Glomerular visceral epithelial cell (primary cell): Measurements from ENCODE around the gene MTHFD2L.

Experiments
- DNase-seq: peaks from one replicate; pipeline ENCODE4 v3.0.0-alpha.2; 2016; ENCODE audit errors: extremely low spot score

MTHFD2L gene

DNA sequence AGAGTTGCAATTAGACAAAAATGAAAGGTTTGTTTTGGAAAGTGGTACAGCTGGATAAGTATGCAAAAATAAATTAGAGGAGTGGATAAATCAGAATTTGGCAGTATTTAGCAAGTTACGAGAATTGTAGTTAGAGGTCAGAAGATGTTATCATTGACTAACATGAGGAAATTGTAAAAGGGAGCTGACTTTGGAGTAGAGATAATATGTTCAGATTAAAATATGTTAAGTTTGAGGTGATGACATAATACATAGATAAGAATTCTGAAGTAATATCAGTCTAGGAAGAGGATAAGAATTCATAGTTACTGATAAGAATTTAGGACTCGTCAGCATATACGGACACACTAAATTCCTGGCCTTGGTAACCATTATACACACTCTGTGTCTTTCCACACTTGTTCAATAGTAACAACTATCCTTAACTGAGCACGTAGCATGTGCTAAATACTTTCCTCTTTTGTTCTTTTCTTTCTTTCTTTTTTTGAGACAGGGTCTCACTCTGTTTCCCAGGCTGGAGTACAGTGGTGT is 146.2 kb downstream of the MTHFD2L start:
- DNase-seq = no peak

DNA sequence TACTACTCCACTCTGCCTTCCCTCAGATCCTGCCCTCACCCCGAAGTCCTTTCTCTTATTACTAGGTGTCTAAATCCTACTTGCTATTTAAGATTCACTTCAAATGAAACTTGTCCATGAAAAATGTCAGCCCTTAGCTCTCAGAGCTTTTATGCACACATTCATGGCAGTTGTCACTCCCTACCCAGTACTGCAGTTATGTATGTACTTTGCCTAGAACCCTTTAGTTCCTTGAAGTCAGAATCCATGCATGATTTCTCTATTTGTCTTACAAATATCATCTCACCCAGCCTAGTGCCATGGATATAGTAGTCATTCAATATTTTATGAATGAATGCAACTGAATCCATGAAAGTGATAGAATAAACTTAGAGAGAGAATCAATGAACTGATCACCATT is 147.1 kb downstream of the MTHFD2L start:
- no peak for DNase-seq

DNA sequence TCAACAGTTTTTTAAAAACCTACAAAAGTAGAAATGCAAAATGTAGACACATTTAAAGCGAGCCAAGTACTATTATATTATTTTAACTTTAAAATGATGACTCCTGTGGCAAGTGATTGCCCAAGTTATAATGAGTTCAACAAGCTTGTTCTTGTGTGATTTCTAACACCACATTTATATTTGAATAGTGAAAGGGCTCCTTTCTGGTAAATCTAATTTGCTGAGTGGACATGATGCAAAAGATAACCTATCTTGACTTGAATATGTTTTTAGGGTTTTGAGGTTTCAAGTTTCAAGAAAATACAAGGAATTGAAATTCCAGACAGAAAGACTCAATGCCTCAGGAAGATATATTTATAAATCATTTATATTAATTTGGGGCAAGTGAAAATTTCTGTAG is 149.3 kb downstream of the MTHFD2L start:
- no peak for DNase-seq

DNA sequence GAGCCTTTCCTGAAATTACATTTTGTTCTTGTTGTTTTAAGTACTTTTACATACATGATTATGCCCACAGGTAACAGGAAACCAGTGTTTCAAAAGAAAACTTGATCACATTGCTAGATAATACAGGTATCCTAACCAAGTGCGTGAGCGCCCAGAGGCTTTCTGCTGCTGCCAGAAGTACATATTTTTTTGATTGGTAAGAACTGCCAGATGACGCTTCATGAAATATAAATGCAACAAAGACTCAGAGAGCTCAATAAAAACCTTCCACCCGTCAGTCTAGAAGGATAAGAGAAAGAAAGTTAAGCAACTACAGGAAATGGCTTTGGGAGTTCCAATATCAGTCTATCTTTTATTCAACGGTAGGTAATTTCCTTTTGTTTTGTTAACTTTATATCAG is 150.3 kb downstream of the MTHFD2L start, which contains the start of gene EPGN:
Gene EPGN (plus strand): TSS at position 256 of the 400 bp plus-strand sequence. CDS start 64 bp downstream, at position 320.
- DNase-seq = no peak

DNA sequence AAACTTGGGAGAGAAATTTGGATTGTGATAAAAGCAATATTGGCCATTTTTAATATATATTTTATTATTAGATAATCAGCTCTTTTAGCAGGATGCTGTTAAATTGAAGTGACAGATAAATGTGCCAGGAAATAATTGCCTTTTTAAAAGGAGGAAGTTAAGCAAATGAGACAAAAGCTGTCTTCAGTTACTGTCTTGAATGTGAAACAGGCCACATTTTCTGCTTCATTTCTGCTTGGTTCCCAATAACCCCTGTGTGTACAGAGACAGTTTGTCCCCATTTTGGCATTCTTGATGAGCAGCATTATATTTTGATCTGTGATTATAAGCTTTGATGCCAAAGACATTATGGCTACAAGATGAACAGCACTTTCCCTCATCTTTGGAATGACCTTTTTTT is 151.3 kb downstream of the MTHFD2L start:
- DNase-seq = no peak

DNA sequence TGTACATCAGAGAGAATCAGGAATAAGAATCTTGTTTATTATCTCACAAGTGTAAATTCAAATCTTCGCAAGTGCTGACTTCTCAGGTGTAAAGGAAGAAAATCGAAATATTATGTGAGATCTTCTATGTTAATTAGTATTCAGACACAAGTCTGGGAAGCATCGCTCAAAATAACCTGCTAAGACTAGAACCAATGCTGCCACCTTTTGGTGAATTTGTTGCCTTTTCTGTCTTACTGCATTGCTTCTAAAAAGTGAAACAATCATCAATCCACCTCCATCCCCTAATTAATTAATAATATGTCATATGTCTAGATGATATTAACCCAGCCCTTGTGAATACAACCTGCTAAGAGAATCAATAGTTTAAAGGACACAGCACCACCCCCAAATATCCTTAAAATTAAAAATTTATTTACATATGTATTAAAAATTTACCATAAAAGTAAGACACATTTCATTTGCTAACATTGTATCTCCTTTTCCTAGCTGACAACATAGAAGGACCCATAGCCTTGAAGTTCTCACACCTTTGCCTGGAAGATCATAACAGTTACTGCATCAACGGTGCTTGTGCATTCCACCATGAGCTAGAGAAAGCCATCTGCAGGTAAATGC is 153.9 kb downstream of the MTHFD2L start:
- DNase-seq = peak; percentile 56

DNA sequence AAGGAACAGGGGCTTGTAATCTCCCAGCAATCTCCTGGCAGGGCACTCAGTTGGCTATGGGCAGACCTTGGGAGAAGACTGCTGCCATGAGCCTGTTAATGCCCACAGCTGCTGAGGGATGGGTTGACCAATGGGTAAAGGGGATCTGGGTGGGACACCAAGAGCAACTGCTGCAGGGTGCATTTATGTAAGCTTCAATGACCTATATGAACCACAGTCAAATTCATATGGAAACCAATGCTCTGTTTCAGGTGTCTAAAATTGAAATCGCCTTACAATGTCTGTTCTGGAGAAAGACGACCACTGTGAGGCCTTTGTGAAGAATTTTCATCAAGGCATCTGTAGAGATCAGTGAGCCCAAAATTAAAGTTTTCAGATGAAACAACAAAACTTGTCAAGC is 156.4 kb downstream of the MTHFD2L start:
- DNase-seq = no peak

DNA sequence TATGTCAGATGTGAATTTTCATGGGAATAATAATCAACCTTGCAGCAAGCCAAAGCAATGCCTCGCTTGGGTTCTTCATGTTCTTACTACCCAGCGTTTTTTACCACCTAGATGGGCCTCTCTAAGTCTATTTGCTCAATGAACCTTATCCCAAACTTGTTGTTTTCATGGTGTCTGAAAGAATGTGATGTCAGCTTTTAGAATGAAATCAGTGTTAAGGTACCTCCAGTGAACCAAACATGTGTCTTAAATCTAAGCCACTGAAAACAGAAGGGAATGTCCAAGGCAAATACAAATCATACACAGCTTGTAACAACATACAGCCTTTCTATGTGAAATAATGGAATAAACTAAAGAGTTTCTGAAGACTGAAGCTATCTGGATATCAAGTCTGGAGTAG is 157.0 kb downstream of the MTHFD2L start:
- DNase-seq = no peak

DNA sequence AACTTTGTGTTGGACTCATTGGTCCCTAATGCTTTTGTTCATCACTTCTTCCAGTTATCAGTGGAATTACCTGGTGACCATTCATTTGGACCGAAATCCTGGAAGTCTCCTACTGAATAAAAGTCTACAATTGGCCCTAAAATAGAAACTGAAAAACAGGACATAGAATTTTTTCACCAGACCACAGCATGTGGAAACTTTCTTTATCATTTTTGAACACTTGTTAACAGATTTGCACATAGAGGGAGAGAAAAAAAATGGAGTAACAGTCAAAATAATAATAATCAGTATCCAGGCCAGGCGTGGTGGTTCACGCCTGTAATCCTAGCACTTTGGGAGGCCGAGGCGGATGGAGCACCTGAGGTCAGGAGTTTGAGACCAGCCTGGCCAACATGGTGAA is 157.5 kb downstream of the MTHFD2L start:
- DNase-seq = no peak

DNA sequence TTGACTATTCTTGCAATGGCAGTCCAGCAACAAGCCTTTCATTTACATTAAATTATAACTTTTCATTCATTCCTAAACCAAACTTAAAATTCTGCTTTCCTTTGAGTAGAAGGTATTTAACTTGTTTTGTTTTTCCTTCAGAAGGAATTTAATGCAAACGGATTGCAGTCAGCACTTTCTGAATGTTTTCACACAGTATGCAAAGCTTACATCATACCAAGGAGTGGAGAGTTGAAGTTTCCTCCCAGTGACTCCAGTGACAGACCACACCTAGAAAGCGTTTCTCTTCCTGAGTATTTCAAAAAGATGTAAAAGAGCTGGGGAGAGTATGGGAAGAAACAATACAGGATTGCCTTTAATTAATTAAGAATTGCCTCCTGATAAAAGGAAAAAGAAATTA is 158.5 kb downstream of the MTHFD2L start:
- no peak for DNase-seq

DNA sequence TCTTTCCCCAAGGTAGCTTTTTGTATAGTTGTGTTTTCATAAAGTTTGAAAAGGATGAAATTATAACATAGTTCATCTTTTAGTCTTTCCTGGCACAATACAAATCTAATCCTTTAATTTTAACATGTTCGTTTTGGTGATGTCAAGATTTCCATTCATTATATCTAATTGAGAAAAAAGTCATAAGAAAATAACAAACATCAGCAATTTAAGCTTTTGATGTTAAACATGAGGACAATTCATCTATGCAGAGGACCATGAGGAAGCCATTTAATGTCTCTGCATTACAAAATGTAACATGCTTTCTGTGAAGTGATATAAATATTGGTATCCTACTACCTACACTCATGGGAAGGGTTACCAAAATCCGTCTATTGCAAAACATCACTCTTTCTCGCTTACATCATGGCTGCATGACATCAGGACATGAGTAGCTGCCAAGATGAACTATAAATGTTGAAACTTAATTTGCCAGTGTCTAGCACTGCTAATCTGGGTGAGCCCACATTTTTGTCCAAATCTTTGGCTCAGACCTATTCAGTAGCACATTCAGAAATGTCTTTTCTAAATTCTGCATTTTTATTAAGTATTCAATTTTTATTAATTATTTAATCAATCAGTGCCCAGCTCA is 159.8 kb downstream of the MTHFD2L start:
- DNase-seq = no peak

DNA sequence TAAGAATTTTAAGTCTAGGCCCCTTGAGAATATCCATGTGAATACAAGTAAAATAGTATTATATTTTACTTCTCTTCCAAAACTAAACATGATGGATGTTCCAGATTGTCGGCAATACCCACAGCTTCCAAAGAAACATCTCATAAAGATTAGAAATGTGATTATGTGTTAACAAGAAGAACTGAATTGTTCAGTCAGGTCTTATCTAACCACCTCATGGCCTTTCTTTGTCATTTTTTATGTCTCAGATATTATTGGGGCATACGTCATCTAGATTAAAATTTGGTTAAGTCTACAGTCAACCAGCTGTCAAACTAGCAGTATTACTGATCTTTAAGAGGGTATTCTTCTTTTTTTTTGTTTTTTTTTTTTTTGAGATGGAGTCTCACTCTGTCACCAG is 160.4 kb downstream of the MTHFD2L start:
- no peak for DNase-seq

DNA sequence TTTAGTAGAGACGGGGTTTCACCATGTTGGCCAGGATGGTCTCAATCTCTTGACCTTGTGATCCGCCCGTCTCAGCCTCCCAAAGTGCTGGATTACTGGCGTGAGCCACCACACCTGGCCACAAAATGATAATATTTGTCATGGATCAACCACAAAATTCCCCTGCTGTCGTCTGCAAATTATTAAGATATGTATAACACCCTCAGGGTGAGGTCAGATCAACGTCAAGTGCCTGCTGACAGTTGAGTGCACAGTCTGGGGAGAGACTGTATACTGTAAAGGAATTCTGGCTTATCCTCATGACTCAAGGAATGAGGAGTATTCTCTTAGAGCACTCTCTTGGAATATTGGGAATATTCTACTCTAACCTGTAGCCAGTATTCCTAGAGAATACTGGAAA is 161.6 kb downstream of the MTHFD2L start:
- DNase-seq = peak; percentile 18

DNA sequence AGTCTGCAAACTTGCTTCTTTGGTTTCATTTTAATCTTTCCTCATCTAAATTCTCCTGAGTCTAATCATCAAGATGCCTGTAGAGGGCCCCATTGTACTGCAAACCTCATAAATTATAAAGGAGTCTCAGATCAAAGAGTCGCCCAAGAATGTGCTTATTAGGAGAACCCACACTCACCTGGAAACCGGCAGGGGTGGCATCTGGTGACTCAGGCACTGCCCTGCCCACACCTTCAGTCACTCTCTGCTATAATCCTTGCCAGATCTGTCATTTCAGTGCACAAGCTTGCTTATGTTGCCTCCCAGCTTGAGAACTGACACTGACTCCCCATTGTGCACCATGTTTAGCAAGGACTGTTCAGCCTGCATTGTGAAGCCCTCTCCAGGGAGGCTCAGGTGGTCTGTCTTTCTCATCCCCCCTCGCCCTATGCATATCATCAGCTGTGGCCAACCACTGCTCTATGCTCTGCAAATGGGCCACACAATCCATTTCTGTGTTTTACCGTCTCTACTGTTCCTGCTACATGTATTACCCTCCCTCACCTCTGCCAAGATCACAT is 162.7 kb downstream of the MTHFD2L start:
- DNase-seq = peak; percentile 71

DNA sequence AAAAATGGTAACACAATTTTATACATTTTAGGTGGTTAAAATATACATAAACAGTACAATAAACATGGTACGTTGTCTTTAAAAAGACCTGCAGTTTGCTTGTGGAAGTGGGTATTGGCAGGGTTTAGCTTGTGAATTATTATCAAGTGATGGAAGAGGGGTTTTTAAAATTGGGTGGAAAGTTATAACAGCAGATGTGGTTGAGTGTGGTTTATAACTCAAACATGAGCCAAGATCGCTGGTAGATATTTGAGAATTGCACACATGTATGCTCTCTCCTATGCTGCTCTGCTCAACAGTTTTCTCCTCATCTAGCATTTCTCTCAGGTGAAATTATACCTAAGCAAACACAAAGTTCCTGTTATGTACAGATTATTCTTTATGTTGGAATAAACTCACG is 164.4 kb downstream of the MTHFD2L start:
- no peak for DNase-seq

DNA sequence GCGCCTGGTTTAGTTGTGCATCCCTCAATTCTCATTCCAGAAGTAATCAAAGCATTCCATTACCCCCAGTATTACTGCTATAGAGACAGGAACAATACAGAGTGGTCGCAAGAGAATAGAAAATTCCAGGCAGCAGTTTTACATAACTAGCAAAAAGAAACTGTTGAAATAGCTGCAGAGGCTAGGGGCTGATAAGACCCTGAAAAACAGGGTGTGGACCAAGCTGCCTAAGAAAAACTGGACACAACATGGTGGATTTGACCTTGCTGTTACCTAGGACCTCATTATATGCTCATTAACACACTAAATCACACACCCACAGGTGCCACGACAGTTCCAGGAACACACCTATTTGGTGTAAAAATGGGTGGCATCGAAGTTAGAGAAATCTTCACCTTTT is 165.7 kb downstream of the MTHFD2L start:
- DNase-seq = no peak

DNA sequence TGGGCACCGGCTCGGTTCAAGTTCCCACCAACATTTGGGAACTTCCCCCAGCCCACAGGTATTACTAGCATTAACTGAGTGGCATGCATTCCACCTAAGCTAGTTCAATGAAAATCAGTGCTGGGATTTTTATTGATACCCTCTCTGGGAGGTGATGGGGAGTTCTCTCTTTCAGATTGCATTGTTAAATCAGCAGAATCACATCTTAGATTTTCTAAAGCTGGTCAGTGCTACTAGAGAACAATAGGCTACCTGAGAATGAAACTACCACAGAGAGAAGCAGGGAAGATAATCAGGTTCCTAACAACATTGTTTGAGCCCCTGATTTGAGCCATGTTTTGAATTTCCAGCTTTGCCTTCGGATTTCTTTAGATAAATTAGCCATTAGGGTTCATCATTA is 166.3 kb downstream of the MTHFD2L start:
- no peak for DNase-seq

DNA sequence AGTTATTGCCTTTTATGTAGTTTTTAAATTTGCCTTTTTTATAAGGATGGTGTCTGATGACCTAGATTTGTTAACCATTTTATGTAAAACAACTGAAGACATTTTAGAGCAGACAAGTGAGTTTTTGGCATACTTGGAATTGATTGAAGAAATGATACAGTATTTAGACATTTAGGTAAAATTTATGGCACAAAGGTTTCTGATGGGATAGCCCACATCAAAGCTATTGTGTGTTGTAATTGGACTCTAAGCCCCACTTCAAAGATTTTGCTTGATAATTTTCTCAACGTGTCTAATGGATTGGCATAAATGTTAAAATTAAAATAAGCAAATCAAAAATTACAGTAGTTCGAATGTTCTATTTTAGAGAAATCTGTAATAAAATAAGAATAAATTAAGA is 168.0 kb downstream of the MTHFD2L start:
- DNase-seq = no peak

DNA sequence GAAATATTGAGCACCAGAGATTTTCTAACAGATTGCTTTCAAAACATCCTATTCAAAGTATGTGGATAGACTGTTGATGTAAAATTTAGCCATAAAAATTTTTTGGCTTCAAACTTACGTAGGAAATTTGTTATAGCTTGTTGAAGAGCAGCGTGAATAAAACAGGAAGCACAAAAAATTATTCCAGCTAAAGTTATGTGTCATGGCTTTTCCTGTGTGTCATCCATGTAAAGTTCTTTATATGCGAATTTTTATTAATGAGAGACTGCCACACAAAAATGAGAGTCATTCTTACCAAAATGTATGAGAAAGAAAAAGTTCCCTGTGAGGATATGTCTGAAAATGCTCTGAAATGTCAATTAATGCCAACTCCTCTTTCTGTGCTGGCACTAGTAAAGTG is 169.8 kb downstream of the MTHFD2L start:
- no peak for DNase-seq

DNA sequence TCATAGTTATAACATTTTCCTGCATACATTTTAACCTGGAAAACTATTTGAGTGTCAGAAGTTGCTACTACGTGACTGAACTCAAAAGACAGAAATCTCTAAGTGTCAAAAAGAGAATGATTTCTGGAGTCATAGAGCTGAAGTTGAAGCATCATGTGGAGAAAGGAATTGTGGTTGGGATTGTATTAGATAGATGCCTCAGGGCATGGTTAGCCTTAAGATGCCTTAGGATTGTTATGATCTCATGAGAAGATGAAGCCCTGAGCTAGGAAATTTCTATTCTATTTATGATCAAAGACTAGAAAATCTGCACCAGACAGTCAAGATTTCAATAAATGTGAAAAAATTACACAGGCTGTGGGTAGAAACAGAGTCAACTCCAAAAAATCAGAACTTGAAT is 170.6 kb downstream of the MTHFD2L start:
- DNase-seq = no peak

DNA sequence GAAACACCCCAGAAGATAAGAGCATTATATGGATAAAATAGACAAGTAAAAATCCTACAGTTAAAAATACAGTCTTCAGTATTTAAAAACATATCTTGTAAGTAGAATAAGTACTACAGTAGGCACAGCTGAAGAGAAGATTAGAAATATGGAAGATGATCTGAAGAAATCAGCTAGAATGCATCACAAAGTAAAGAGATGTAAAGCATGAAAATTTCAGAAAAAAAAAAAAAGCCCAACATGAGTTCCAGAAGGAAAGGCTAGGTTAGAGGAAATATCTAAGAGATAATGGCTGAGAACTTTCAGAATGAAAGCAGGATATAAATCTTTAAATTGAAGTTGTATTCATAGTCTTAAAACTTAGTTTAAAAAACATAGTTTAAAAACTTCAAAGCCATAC is 171.4 kb downstream of the MTHFD2L start:
- no peak for DNase-seq

DNA sequence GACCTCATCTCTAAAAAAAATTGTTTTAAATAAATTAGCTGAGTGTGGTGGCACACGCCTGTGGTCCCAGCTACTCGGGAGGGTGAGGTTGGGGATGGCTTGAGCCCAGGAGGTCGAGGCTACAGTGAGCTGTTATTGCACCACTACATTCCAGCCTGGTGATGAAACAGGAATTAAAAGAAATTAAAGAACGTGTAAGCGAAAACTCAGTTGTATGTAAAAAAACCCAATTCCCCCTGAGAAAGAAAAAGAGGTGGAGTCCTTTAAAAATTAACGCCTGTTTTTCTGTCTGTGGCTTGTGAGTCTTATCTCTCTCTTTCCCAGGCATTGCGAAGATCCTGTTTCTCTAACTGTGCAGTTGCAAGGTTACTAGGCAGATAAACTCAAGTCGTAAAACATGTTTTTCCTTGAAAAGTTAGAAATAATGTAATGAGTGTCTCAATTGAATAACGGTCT is 172.4 kb downstream of the MTHFD2L start:
- DNase-seq = no peak

DNA sequence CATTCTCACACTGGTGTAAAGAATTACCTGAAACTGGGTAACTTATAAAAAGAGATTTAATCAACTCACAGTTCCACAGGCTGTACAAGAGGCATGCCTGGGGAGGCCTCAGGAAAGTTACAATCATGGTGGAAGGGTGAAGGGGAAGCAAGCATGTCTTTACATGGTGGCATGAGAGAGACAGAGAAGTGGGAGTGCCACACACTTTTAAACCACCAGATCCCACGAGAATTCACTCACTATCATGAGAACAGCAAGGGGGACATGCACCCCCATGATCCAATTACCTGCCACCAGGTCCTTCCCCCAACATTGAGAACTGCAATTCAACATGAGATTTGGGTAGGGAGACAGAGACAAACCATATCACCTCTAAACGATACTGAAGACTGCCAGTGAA is 173.3 kb downstream of the MTHFD2L start:
- no peak for DNase-seq
